Lower leg skin (tissue), 3 donors: ENCODE measurements around the gene SMIM28.

Source experiments
- POLR2A ChIP-seq, 2 donors: fragments of 450-650 bp; IDR thresholded peaks; one replicate each; pipeline ENCODE4 v1.6.1; 2016 to 2017; ENCODE audit warnings: antibody characterized with exemption in 2 of 2, mild to moderate bottlenecking in 1 of 2, moderate library complexity in 1 of 2
- TF ChIP-seq, protein P1 (sequence below), 3 donors: fragments of 450-650 bp; IDR thresholded peaks; one replicate each; pipeline ENCODE4 v1.5.1; 2016; ENCODE audit warnings: antibody characterized with exemption in 3 of 3, mild to moderate bottlenecking in 3 of 3, moderate library complexity in 2 of 3

DNA sequence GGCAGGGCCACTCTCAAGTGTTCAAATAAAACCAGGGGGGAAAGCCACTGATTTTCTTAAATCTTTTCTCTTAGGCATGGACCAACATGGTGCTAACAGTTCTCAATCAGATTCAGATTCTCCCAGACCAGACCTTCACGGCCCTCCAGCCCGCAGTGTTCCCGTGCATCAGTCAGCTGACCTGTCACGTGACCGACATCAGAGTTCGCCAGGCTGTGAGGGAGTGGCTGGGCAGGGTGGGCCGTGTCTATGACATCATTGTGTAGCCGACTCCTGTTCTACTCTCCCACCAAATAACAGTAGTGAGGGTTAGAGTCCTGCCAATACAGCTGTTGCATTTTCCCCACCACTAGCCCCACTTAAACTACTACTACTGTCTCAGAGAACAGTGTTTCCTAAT lies 41.5 kb upstream of the SMIM28 start:
- TF ChIP-seq, protein P1, sequence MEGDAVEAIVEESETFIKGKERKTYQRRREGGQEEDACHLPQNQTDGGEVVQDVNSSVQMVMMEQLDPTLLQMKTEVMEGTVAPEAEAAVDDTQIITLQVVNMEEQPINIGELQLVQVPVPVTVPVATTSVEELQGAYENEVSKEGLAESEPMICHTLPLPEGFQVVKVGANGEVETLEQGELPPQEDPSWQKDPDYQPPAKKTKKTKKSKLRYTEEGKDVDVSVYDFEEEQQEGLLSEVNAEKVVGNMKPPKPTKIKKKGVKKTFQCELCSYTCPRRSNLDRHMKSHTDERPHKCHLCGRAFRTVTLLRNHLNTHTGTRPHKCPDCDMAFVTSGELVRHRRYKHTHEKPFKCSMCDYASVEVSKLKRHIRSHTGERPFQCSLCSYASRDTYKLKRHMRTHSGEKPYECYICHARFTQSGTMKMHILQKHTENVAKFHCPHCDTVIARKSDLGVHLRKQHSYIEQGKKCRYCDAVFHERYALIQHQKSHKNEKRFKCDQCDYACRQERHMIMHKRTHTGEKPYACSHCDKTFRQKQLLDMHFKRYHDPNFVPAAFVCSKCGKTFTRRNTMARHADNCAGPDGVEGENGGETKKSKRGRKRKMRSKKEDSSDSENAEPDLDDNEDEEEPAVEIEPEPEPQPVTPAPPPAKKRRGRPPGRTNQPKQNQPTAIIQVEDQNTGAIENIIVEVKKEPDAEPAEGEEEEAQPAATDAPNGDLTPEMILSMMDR (IDR thresholded peaks at IDR 0.05) = no peak
- no peak for TF ChIP-seq POLR2A (IDR thresholded peaks at IDR 0.05)
